Suprapubic skin (tissue), 4 donors: ENCODE measurements around the gene MEA1.

Experiments
- EP300 ChIP-seq: sonication (generic); formaldehyde crosslinking; IDR thresholded peaks from one replicate; pipeline ENCODE4 v1.6.1; 2017; ENCODE audit warnings: antibody characterized with exemption
- POLR2A ChIP-seq, 2 donors: fragments of 450-650 bp; IDR thresholded peaks; one replicate each; pipeline ENCODE4 v1.6.1; 2017; ENCODE audit warnings: antibody characterized with exemption in 2 of 2, mild to moderate bottlenecking in 2 of 2, moderate library complexity in 2 of 2
- POLR2AphosphoS5 ChIP-seq, 3 donors: sonication (generic); formaldehyde crosslinking; IDR thresholded peaks; one replicate each; pipeline ENCODE4 v1.6.1; 2017; ENCODE audit warnings: antibody characterized with exemption in 3 of 3
- TF ChIP-seq, protein P1 (sequence below), 2 donors: fragments of 200-600 bp in 1 of 2; fragments of 450-650 bp in 1 of 2; sonication (generic) in 1 of 2; IDR thresholded peaks; one replicate each; pipeline ENCODE4 v1.5.1; 2016 to 2019; ENCODE audit warnings: antibody characterized with exemption in 2 of 2, mild to moderate bottlenecking in 1 of 2, moderate library complexity in 1 of 2

DNA sequence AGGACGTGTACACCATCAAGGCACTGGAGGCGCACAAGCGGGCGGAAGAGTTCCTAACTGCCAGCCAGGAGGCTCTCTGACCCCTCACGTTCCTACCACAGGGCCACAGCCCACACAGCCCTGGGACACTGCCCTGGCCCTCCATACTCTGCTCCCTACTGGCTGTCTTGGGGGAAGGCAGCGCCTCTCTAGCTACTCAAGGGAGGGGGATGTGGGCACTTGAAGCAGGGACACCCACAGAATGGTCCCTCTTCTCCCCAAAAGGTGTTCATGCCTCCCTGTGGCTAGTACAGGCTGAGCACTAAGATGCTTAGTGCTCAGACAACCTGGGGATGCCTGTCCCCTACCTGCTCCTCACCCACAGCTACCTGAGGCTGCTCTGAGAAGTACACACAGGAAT, 2.5 kb downstream of the MEA1 start:
- TF ChIP-seq, protein P1, sequence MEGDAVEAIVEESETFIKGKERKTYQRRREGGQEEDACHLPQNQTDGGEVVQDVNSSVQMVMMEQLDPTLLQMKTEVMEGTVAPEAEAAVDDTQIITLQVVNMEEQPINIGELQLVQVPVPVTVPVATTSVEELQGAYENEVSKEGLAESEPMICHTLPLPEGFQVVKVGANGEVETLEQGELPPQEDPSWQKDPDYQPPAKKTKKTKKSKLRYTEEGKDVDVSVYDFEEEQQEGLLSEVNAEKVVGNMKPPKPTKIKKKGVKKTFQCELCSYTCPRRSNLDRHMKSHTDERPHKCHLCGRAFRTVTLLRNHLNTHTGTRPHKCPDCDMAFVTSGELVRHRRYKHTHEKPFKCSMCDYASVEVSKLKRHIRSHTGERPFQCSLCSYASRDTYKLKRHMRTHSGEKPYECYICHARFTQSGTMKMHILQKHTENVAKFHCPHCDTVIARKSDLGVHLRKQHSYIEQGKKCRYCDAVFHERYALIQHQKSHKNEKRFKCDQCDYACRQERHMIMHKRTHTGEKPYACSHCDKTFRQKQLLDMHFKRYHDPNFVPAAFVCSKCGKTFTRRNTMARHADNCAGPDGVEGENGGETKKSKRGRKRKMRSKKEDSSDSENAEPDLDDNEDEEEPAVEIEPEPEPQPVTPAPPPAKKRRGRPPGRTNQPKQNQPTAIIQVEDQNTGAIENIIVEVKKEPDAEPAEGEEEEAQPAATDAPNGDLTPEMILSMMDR (IDR thresholded peaks at IDR 0.05), result no peak
- no peak for TF ChIP-seq POLR2AphosphoS5 (IDR thresholded peaks at IDR 0.05)
- TF ChIP-seq POLR2A (IDR thresholded peaks at IDR 0.05), result no peak
- no peak for TF ChIP-seq EP300
